GM23248 (cell line): Measurements from ENCODE around the gene CHIT1. TPM values are rescaled to one million over a fixed set of nuclear protein-coding genes. Genes with fewer than 3 reads are reported as not detected.

Experiments
- DNase-seq: peaks from one replicate; pipeline ENCODE4 v3.0.0-alpha.2; 2015
- H2AFZ ChIP-seq: fragments of 200-600 bp; sonication (generic); 2 replicates; pipeline ENCODE4 v1.6.1; 2016; ENCODE audit warnings: antibody characterized with exemption
- H3F3A ChIP-seq: fragments of 200-600 bp; sonication (generic); 2 replicates; pipeline ENCODE4 v1.6.1; 2016; ENCODE audit warnings: mild to moderate bottlenecking, antibody characterized with exemption, mixed run types; ENCODE audit not compliant: insufficient read depth
- H3K27ac ChIP-seq: fragments of 200-600 bp; sonication (generic); 2 replicates; pipeline ENCODE4 v1.5.1; 2016; ENCODE audit warnings: mild to moderate bottlenecking
- H3K27me3 ChIP-seq: fragments of 200-600 bp; sonication (generic); replicated peaks from 2 replicates; pipeline ENCODE4 v1.6.1; 2016; ENCODE audit warnings: mild to moderate bottlenecking; ENCODE audit not compliant: insufficient read depth
- H3K36me3 ChIP-seq: fragments of 200-600 bp; sonication (generic); 2 replicates; pipeline ENCODE4 v1.6.1; 2016; ENCODE audit warnings: low read depth, mild to moderate bottlenecking
- H3K4me1 ChIP-seq: fragments of 200-600 bp; sonication (generic); 2 replicates; pipeline ENCODE4 v1.6.1; 2016; ENCODE audit warnings: mild to moderate bottlenecking; ENCODE audit not compliant: insufficient read depth
- H3K4me2 ChIP-seq: fragments of 200-600 bp; sonication (generic); one replicate; pipeline ENCODE4 v1.6.1; 2016; ENCODE audit warnings: mild to moderate bottlenecking; ENCODE audit not compliant: unreplicated experiment
- H3K4me3 ChIP-seq: fragments of 200-600 bp; sonication (generic); 2 replicates; pipeline ENCODE4 v1.5.1; 2016; ENCODE audit warnings: mild to moderate bottlenecking
- H3K79me2 ChIP-seq: fragments of 200-600 bp; sonication (generic); 2 replicates; pipeline ENCODE4 v1.6.1; 2016; ENCODE audit warnings: mild to moderate bottlenecking; ENCODE audit not compliant: insufficient read depth
- H3K9ac ChIP-seq: fragments of 200-600 bp; sonication (generic); 2 replicates; pipeline ENCODE4 v1.6.1; 2016; ENCODE audit warnings: mild to moderate bottlenecking
- H3K9me2 ChIP-seq: fragments of 200-600 bp; sonication (generic); 2 replicates; pipeline ENCODE4 v1.6.1; 2016; ENCODE audit warnings: mixed run types, mild to moderate bottlenecking, moderate library complexity; ENCODE audit not compliant: insufficient read depth
- H3K9me3 ChIP-seq: fragments of 200-600 bp; sonication (generic); one replicate; pipeline ENCODE4 v1.6.1; 2017; ENCODE audit warnings: low read depth
- H4K20me1 ChIP-seq: fragments of 200-600 bp; sonication (generic); 2 replicates; pipeline ENCODE4 v1.6.0; 2016; ENCODE audit not compliant: insufficient read depth
- EZH2 ChIP-seq: fragments of 200-600 bp; sonication (generic); IDR thresholded peaks from 2 replicates; pipeline ENCODE4 v1.6.1; 2018; ENCODE audit warnings: antibody characterized with exemption, mild to moderate bottlenecking; ENCODE audit not compliant: insufficient read depth, poor library complexity, severe bottlenecking
- EZH2phosphoT487 ChIP-seq: fragments of 200-600 bp; sonication (generic); IDR thresholded peaks from 2 replicates; pipeline ENCODE4 v1.6.1; 2018; ENCODE audit warnings: antibody characterized with exemption, moderate library complexity, mild to moderate bottlenecking, low read depth; ENCODE audit not compliant: insufficient read depth
- WGBS, 2 experiments: methylation state at CpG; one replicate each; pipeline ENCODE4 v1.1.6; 2015 to 2017; ENCODE audit warnings: low lambda C conversion rate in 2 of 2, low coverage in 1 of 2; ENCODE audit errors: missing lambda C conversion rate in 2 of 2; 5-methylcytosine and 5-hydroxymethylcytosine counted together
- in situ Hi-C: fragments of 300-500 bp; cut with MboI; formaldehyde crosslinking; loops from 2 replicates; pipeline ENCODE4 v1.15.0; 2020
- polyA plus RNA-seq: library from polyadenylated mRNA; unstranded; fragments of >200 nt; fragmentation: Nextera tagmentation; extraction: Ambion mirVana; gene quantifications from 2 replicates; pipeline ENCODE4 v1.2.1, GENCODE V29; 2016
- total RNA-seq: library from RNA; depleted of rRNA; stranded (reverse); fragments of >200 nt; shearing (Covaris generic); gene quantifications from 2 replicates; pipeline ENCODE4 v1.2.3, GENCODE V29; 2014

Gene CHIT1
- total and polyA plus RNA-seq, 2 experiments from 2014 or later = not detected

- Histone ChIP-seq H3K4me2 (no peak overlapping the region), H3K9ac (no peak overlapping the region), H3K27me3 (no peaks in the 10 kb centered on the region), H3K27ac (no peak overlapping the region), H4K20me1 (no peaks in the 10 kb centered on the region), H3F3A (peaks cover 11% of the 10 kb centered on the region), H3K9me3 (no peaks in the 10 kb centered on the region), H3K36me3 (no peaks in the 10 kb centered on the region), H2AFZ (no peak overlapping the region), H3K79me2 (no peaks in the 10 kb centered on the region), H3K9me2 (no peaks in the 10 kb centered on the region), H3K4me3 (no peak overlapping the region), H3K4me1 (peaks cover 14% of the 10 kb centered on the region)
- no peak for DNase-seq
- TF ChIP-seq EZH2phosphoT487 = no peak
- in situ Hi-C loops = no loop called here
- 95 to 99% methylated on average over 7 of the region's 7 CpGs for WGBS, 2 experiments
Observed at GRCh38 chr1:203182387-203182953, 47.0 kb downstream of the CHIT1 start.

GRCh38 chr1:203181586-203182386 lies 47.7 kb downstream of the CHIT1 start:
- 77 to 80% methylated on average over 10 of the region's 10 CpGs for WGBS, 2 experiments
- H3K79me2 ChIP-seq = no peaks in the 10 kb centered on the region
- peaks cover 18% of the 10 kb centered on the region for H3F3A ChIP-seq
- no peak overlapping the region for H3K4me3 ChIP-seq
- in situ Hi-C loops = no loop called here
- no peaks in the 10 kb centered on the region for H3K9me2 ChIP-seq
- H3K4me1 ChIP-seq = peaks cover 21% of the 10 kb centered on the region
- no peak overlapping the region for H3K4me2 ChIP-seq
- H3K9me3 ChIP-seq = no peaks in the 10 kb centered on the region
- H3K27ac ChIP-seq = no peak overlapping the region
- DNase-seq = no peak
- TF ChIP-seq EZH2phosphoT487 = no peak
- TF ChIP-seq EZH2 = no peak
- no peaks in the 10 kb centered on the region for H3K36me3 ChIP-seq
- H3K27me3 ChIP-seq = no peaks in the 10 kb centered on the region
- no peak overlapping the region for H2AFZ ChIP-seq
- no peaks in the 10 kb centered on the region for H4K20me1 ChIP-seq
- H3K9ac ChIP-seq = no peak overlapping the region

- in situ Hi-C loops = no loop called here
- no peak overlapping the region for H3K27ac ChIP-seq
- H3K4me2 ChIP-seq = no peak overlapping the region
- 87 to 89% methylated on average over 11 of the region's 11 CpGs for WGBS, 2 experiments
- H3K4me1 ChIP-seq = peaks cover 31% of the 10 kb centered on the region
- no peaks in the 10 kb centered on the region for H3K79me2 ChIP-seq
- no peaks in the 10 kb centered on the region for H3K9me3 ChIP-seq
- no peaks in the 10 kb centered on the region for H3K27me3 ChIP-seq
- no peaks in the 10 kb centered on the region for H4K20me1 ChIP-seq
- H2AFZ ChIP-seq = no peak overlapping the region
- H3K9me2 ChIP-seq = no peaks in the 10 kb centered on the region
- H3F3A ChIP-seq = peaks cover 21% of the 10 kb centered on the region
- TF ChIP-seq EZH2 (no peak), EZH2phosphoT487 (no peak)
- H3K4me3 ChIP-seq = no peak overlapping the region
- no peak overlapping the region for H3K9ac ChIP-seq
- DNase-seq = no peak
- H3K36me3 ChIP-seq = no peaks in the 10 kb centered on the region
Observed at GRCh38 chr1:203180611-203181330, 48.7 kb downstream of the CHIT1 start.

- no peak for DNase-seq
- Histone ChIP-seq H3K27ac (no peak overlapping the region), H3K79me2 (no peaks in the 10 kb centered on the region), H3K4me1 (peaks cover 33% of the 10 kb centered on the region), H3K9me2 (no peaks in the 10 kb centered on the region), H3K4me2 (no peak overlapping the region), H2AFZ (no peak overlapping the region), H4K20me1 (no peaks in the 10 kb centered on the region), H3K9me3 (no peaks in the 10 kb centered on the region), H3K36me3 (no peaks in the 10 kb centered on the region), H3K9ac (no peak overlapping the region), H3F3A (peaks cover 21% of the 10 kb centered on the region), H3K27me3 (no peaks in the 10 kb centered on the region), H3K4me3 (no peak overlapping the region)
- TF ChIP-seq EZH2 (no peak), EZH2phosphoT487 (no peak)
- WGBS, 2 experiments = 96 to 97% methylated on average over 10 of the region's 10 CpGs
- in situ Hi-C loops = no loop called here
Observed at GRCh38 chr1:203179667-203180005, 49.8 kb downstream of the CHIT1 start.
